SU-DHL-6 (cell line): ENCODE results near the gene HMGCS1.

ENCODE experiments used
- H2AFZ ChIP-seq: fragments of 200-600 bp; sonication (generic); 2 replicates; pipeline ENCODE4 v1.6.1; 2014; ENCODE audit warnings: low read depth, mild to moderate bottlenecking, moderate library complexity, mixed read lengths, antibody characterized with exemption, low read length; ENCODE audit not compliant: severe bottlenecking
- H3F3A ChIP-seq: fragments of 200-600 bp; shearing (Covaris generic); 2 replicates; pipeline ENCODE4 v1.6.0; 2016; ENCODE audit warnings: antibody characterized with exemption, mild to moderate bottlenecking; ENCODE audit not compliant: insufficient read depth
- H3K27ac ChIP-seq: fragments of 200-600 bp; sonication (generic); 2 replicates; pipeline ENCODE4 v1.5.1; 2016; ENCODE audit warnings: low read depth, mild to moderate bottlenecking, low read length, moderate library complexity, mixed read lengths
- H3K27me3 ChIP-seq: fragments of 200-600 bp; sonication (generic), shearing (Covaris generic); 2 replicates; pipeline ENCODE4 v1.6.0; 2014; ENCODE audit warnings: mild to moderate bottlenecking, low read length
- H3K36me3 ChIP-seq: fragments of 200-600 bp; sonication (generic); 2 replicates; pipeline ENCODE4 v1.6.1; 2014; ENCODE audit warnings: mild to moderate bottlenecking, low read length, mixed read lengths
- H3K4me2 ChIP-seq: fragments of 300-600, 200-600 bp; shearing (Covaris generic), sonication (generic); 2 replicates; pipeline ENCODE4 v1.6.0; 2014; ENCODE audit warnings: low read length, low read depth, mild to moderate bottlenecking; ENCODE audit not compliant: poor library complexity, severe bottlenecking
- H3K4me3 ChIP-seq: fragments of 200-600 bp; sonication (generic); 2 replicates; pipeline ENCODE4 v1.5.1; 2014; ENCODE audit warnings: antibody characterized with exemption, low read length, mild to moderate bottlenecking, mixed read lengths; ENCODE audit not compliant: insufficient read depth, poor library complexity, severe bottlenecking
- H3K79me2 ChIP-seq: fragments of 200-600 bp; sonication (generic); 2 replicates; pipeline ENCODE4 v1.6.1; 2014; ENCODE audit warnings: mild to moderate bottlenecking, low read length, moderate library complexity; ENCODE audit not compliant: insufficient read depth
- H3K9ac ChIP-seq: fragments of 200-600 bp; sonication (generic); 2 replicates; pipeline ENCODE4 v1.7.0; 2014; ENCODE audit warnings: mild to moderate bottlenecking, low read length
- H3K9me2 ChIP-seq: fragments of 200-600 bp; sonication (generic); replicated peaks from 2 replicates; pipeline ENCODE4 v1.6.1; 2014; ENCODE audit warnings: low read length; ENCODE audit not compliant: insufficient read depth
- H3K9me3 ChIP-seq: fragments of 200-600 bp; sonication (generic); 2 replicates; pipeline ENCODE4 v1.6.1; 2014; ENCODE audit warnings: low read length, mixed read lengths; ENCODE audit not compliant: insufficient read depth
- H4K20me1 ChIP-seq: fragments of 200-600 bp; sonication (generic); 2 replicates; pipeline ENCODE4 v1.6.1; 2014; ENCODE audit warnings: low read depth, mild to moderate bottlenecking, antibody characterized with exemption, low read length, moderate library complexity, mixed read lengths
- CTCF ChIP-seq: fragments of 200-600 bp; sonication (generic); IDR thresholded peaks from one replicate; pipeline ENCODE4 v1.5.1; 2017; ENCODE audit warnings: antibody characterized with exemption, mild to moderate bottlenecking, low read length, moderate library complexity; ENCODE audit not compliant: insufficient read depth, poor library complexity, severe bottlenecking
- EZH2phosphoT487 ChIP-seq: fragments of 200-600 bp; sonication (generic), shearing (Covaris generic); conservative IDR thresholded peaks from 2 replicates; pipeline ENCODE4 v1.6.1; 2018; ENCODE audit warnings: mild to moderate bottlenecking, antibody characterized with exemption, low read length, moderate library complexity, mixed read lengths

The HMGCS1 gene

GRCh38 chr5:43304525-43304924 is 8.7 kb downstream of the HMGCS1 start:
- Histone ChIP-seq H3K9ac (no peak overlapping the region), H3K79me2 (peaks cover 100% of the 10 kb centered on the region)

GRCh38 chr5:43303242-43303641 is 10.0 kb downstream of the HMGCS1 start:
- Histone ChIP-seq H3K4me3 (no peak overlapping the region), H3K4me2 (no peak overlapping the region), H3K27ac (no peak overlapping the region), H4K20me1 (peaks cover 78% of the 10 kb centered on the region), H3K36me3 (peaks cover 42% of the 10 kb centered on the region), H2AFZ (no peak overlapping the region), H3K9ac (no peak overlapping the region), H3K9me2 (no peaks in the 10 kb centered on the region), H3F3A (peaks cover 22% of the 10 kb centered on the region), H3K27me3 (no peaks in the 10 kb centered on the region), H3K9me3 (no peaks in the 10 kb centered on the region), H3K79me2 (peaks cover 99% of the 10 kb centered on the region)
- no peak for TF ChIP-seq EZH2phosphoT487
- TF ChIP-seq CTCF: no peak

More at GRCh38 chr5:43304525-43304924, 8.7 kb downstream of the HMGCS1 start:
- H3K27ac ChIP-seq: no peak overlapping the region
- H3K27me3 ChIP-seq: no peaks in the 10 kb centered on the region
- peaks cover 43% of the 10 kb centered on the region for H3K36me3 ChIP-seq
- H3F3A ChIP-seq: peaks cover 27% of the 10 kb centered on the region
- no peak overlapping the region for H3K4me3 ChIP-seq
- H3K9me3 ChIP-seq: no peaks in the 10 kb centered on the region
- no peak overlapping the region for H2AFZ ChIP-seq
- no peaks in the 10 kb centered on the region for H3K9me2 ChIP-seq
- H3K4me2 ChIP-seq: no peak overlapping the region
- peaks cover 82% of the 10 kb centered on the region for H4K20me1 ChIP-seq
- TF ChIP-seq EZH2phosphoT487 (no peak), CTCF (no peak)

- peaks cover 14% of the 10 kb centered on the region for H3F3A ChIP-seq
- no peak overlapping the region for H3K4me2 ChIP-seq
- no peaks in the 10 kb centered on the region for H3K9me2 ChIP-seq
- TF ChIP-seq EZH2phosphoT487: no peak
- no peak for TF ChIP-seq CTCF
- no peaks in the 10 kb centered on the region for H3K27me3 ChIP-seq
- H3K36me3 ChIP-seq: peaks cover 40% of the 10 kb centered on the region
- no peak overlapping the region for H2AFZ ChIP-seq
- H3K79me2 ChIP-seq: peaks cover 95% of the 10 kb centered on the region
- H3K27ac ChIP-seq: no peak overlapping the region
- H4K20me1 ChIP-seq: peaks cover 75% of the 10 kb centered on the region
- no peaks in the 10 kb centered on the region for H3K9me3 ChIP-seq
- H3K4me3 ChIP-seq: no peak overlapping the region
- H3K9ac ChIP-seq: no peak overlapping the region
These were observed 10.7 kb downstream of the HMGCS1 start for GRCh38 chr5:43302481-43302880.
